ENCODE results near the gene RALGAPA2.

The RALGAPA2 gene

DNA sequence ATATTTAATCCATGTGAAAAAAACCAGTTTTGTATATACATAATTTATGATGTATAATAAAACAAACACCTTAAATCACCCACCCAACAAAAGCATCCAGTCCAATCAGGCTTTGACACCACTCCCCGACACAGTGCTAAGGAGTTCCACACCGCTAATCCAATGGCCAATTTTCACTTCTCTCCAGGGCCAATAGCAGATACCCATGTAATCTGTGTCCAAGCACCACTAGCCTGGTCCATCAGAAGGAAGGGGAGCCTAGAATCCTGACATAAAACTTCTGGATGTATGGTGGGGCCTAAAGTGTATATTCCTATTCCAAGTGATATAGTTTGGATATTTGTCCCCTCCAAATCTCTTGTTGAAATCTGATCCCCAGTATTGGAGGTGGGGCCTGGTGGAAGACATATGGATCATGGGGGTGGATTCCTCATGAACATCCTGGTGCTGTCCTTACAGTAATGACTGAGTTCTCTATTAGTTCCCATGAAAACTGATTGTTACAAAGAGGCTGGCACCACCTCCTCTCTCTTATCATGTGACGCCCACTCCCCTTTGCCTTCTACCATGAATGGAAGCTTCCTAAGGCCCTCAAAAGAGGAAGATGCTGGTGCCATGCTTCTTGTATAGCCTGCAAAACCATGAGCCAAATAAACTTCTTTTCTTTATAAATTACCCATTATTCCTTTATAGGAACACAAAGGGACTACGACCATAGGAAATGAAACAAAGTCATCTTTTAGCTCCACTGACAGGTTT is 20.8 kb downstream of the RALGAPA2 start:
- in situ Hi-C loops (cut with HindIII; ENCODE audit: low pct_ligation_motif_present, low pct_unique_long_range_greater_than_20kb, low sequenced_read_pairs), result no loop called here
- no peak for DNase-seq

DNA sequence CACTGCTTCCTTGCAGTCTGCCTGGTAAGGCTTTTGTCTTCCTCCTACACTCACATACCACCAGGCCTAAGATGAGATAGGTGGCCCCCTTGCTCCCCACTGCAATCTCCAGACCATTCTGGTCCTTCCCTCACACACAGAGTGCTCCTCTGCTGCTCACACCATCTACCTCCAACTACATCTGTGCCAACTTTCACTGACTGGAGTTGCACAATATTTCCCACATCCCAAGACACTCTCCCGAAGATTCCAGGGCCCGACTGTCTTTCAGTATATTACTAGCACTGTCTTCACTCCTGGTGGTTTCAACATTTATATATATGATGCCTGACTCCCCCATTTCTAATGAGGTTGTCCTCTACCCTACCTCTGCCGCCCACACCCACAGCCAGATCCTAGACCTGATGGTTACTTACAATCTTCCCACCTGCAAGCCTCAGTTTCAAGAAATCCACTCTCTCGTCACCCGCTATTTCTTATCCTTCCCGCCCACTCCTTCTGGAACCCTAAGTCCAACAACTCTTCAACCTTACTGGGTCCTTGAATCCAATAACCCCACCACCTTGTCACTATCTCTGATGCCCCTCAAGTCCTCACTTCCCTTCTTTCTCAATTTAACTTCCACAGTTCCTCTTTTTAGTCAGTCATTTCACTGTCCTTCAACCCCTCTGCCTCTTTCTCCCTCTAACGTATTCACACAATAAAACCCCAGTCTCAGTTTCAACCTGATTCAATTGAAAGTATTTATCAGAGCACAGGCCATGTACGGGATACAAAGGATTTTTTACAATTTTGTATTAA is 21.6 kb downstream of the RALGAPA2 start:
- no peak for DNase-seq
- in situ Hi-C loops (cut with HindIII; ENCODE audit: low pct_ligation_motif_present, low pct_unique_long_range_greater_than_20kb, low sequenced_read_pairs), result no loop called here

DNA sequence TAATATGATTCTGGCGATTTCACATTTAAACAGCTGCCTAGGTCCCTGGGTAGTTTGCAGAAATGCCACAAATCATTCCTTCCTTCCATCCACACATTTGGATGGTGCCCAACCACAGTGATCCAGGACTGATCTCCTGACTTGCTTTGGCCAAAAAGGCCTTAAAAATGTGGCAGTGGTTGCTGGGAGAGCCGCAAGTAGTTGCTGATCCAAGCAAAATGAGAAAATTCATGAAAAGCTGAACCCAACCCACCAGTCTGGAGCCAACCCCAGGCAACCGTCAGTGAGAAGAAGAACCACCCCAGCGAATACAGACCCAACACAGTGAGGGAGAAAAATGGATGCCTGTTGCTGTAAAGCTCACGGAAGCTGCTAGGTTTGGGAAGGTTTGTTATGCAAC is 25.1 kb downstream of the RALGAPA2 start:
- in situ Hi-C loops (cut with HindIII; ENCODE audit: low pct_ligation_motif_present, low pct_unique_long_range_greater_than_20kb, low sequenced_read_pairs), result no loop called here
- no peak for DNase-seq

DNA sequence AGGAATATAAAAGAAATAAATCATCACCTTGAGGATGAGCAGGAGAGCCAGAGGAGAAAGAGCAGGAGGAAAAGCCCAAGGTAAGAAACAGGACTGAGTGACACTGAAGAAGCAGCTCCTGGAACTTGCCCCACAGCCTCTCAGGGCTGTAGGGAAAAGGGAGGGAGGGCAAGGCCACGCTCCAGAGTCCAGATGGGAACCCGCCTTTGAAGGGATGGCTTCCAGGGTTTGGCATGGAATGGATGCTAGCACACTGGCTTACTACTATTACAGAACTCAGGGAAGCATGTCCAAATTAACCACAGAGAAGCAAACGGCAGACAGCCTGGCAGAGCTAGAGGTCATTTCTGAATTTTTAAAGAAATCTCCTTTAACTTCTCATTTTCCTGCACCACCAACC is 26.8 kb downstream of the RALGAPA2 start:
- DNase-seq, result no peak
- in situ Hi-C loops (cut with HindIII; ENCODE audit: low pct_ligation_motif_present, low pct_unique_long_range_greater_than_20kb, low sequenced_read_pairs), result no loop called here

DNA sequence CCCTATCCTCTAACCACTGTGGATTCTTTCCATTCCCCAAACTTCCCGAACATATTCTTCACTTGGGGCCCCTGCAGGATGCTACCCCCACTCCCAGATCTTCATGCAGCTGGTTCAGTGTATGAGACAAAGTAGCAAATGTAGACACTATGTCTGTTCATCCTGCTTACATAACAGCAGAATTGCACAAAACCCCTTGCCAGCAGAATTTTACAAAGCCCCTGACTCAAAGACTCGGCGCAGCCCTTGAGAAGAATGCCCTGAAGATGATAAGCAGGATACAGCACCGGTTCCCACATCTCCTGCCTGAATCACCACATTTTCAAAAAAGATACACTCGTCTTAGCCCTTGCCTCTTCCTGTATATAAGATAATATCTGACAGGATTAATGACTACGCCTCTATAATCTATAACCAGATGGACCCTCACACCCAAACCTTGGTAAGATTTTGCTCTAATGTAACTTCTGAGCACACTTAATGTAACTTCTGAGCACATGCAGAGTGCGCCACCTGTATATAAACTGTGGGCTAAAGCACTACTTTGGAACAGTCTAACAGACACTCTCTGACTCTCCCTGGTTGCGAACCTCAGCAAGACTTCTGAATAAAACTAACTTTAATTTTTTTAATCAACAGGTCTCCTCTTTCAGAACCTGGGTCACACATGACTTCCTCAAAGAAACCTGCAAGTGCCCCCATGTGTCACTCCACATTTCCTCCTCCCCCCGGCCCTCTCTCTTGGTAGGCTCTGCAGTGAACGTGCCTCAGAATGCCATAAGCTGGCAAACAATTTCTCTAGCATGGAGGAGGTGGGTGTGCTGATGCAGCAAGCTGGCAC is 28.7 kb downstream of the RALGAPA2 start:
- DNase-seq, result no peak
- in situ Hi-C loops (cut with HindIII; ENCODE audit: low pct_ligation_motif_present, low pct_unique_long_range_greater_than_20kb, low sequenced_read_pairs), result no loop called here

DNA sequence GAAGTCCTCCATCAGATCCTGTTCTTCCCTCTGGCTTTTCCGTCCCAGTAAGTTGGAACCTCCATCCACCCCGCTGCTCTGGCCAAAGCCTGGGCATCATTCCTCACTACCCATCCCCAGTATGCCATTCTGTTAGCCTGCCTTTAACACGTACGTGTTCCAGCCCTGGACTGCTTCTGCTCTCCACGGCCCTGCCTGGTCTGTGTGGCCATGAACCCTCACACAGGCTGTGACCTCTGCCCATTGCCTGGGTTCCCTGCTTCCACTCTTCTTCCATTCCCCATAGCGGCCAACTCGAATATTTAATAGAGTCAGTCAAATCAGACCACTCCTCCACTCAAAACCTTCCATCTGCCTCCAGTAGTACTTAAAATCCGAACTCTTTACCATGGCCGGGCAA is 29.4 kb downstream of the RALGAPA2 start:
- no peak for DNase-seq
- in situ Hi-C loops (cut with HindIII; ENCODE audit: low pct_ligation_motif_present, low pct_unique_long_range_greater_than_20kb, low sequenced_read_pairs), result no loop called here

DNA sequence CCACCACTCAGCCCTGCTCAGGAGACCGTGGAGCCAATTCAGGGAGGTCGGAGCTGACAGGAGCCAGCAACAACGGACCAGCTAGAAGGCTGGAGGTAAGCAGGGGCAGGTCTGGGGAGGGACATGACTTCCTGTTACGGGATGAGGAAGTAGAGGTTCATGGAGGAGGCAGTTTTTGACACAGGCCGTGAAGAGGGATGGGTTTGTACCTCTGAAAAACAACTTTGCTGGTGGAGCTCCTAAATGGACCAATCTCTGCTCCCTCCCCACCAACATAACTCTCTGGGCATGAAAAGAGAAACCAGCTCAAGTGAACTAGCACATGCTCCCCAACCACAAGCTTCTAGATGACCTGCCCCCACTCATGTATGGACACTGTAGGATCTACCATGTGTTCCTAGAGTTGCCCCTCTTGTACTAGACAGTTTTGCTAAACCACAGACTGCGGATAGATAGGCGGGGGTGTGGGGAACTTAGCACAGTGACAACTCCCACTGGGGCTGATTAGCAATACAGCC is 31.4 kb downstream of the RALGAPA2 start:
- in situ Hi-C loops (cut with HindIII; ENCODE audit: low pct_ligation_motif_present, low pct_unique_long_range_greater_than_20kb, low sequenced_read_pairs), result no loop called here

DNA sequence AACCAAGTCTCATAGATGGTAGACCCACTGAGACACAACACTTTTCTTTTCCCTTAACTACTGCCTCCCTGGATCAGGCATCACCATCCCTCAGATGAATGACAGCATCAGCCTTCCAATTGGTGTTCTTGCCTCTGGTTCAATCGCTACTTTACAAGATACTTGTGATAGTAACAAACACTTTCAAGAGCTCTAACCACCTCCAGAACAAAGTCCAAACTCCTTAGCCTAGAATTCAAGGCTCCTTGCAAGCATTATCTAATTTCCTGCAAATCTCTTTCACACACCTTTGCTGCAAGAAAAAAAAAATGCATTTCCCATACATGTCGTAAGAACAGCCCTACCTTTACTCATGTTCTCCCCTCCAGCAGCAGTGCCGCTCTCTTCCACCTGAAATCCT is 33.1 kb downstream of the RALGAPA2 start:
- no peak for DNase-seq
- in situ Hi-C loops (cut with HindIII; ENCODE audit: low pct_ligation_motif_present, low pct_unique_long_range_greater_than_20kb, low sequenced_read_pairs), result no loop called here

More for the DNA sequence above, 31.4 kb downstream of the RALGAPA2 start:
- DNase-seq, result no peak

DNA sequence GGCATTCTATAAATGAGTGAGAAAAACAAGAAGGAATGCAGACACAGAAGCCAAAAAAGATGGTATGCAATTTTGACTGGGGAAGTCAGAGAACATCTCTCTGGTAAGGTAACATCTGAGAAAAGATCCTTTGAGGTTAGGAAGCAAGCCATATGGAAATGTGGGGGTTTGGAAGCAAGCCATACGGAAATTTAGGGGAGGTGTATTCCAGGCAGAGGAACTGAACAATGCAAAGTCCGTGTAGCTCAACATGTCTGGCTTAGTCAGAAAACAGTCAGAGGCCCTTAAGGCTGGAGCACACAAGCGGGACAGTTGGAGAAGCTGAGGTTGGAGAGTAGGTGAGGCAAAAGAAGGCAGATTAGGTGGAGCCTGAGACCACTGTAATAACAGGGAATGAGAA is 35.3 kb downstream of the RALGAPA2 start:
- in situ Hi-C loops (cut with HindIII; ENCODE audit: low pct_ligation_motif_present, low pct_unique_long_range_greater_than_20kb, low sequenced_read_pairs), result no loop called here
- DNase-seq, result no peak

DNA sequence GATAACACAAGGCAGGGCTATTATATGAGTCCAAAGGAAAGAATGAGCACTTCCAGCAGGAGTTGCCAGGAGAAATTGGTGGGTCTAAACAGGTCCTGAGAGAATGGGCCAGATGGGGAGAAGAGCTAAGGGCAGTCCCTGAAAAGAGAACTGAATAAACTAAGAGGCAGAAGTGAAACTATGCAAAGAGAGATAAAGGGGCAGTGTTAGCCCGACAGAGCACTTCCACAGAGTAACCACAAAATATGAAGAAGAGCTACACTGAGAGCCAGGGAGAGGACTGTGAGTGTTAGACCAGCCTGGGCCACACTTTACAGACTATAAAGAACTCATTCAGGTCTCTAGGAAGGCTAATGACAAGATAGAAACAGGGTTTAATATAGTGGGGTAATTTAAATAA is 43.8 kb downstream of the RALGAPA2 start:
- in situ Hi-C loops (cut with HindIII; ENCODE audit: low pct_ligation_motif_present, low pct_unique_long_range_greater_than_20kb, low sequenced_read_pairs), result no loop called here
- no peak for DNase-seq

DNA sequence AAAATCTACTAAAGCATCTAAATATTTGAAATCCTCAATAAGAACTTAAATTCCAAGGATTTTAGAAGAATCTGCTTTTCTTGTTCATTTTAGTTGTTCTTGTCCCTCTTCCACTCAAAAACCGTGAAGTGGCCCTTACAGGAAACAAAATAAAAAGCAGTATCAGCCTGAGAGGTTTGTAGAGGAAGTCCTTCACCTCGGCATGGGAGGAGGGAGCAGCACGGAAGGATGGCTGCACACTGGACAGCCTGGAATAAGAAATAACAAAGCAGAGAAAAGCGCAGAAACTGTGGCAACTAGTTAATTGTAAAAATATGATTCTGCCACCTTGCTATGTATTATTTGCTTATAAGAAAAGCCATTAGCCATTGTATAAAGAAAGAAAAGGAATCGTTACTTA is 46.1 kb downstream of the RALGAPA2 start:
- DNase-seq, result no peak
- in situ Hi-C loops (cut with HindIII; ENCODE audit: low pct_ligation_motif_present, low pct_unique_long_range_greater_than_20kb, low sequenced_read_pairs), result no loop called here

DNA sequence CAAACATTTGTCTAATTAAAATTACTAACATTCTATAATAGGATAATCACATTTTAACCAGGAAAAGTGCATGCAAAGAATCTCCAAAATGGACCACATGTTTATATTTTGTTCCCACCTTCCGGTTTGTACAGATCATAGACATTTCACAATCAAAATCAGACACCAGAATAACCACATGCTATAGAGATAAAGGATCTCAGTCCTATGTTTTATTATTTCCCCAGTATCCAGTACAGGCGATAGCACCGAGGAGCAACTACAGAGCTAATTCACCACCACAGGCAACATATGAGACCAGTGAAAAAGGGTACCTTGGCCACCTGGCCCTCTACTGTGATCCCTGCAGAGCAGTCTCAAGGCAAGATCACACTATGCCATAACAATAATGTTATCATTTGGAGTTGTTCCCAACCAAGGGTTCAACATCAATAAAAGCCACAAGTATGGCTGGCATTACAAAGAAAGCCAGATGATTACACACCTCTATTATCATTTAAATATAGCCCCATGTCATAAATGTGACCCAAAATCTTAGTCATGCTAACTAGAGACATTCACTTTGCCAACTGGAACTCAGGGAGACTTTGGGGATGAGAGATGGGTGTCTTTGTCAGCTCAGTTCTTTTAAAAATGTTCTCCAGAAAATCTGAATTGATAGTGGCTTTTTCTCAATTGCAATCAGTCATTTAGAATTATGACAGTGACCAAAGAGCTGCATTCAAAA is 46.7 kb downstream of the RALGAPA2 start:
- no peak for DNase-seq
- in situ Hi-C loops (cut with HindIII; ENCODE audit: low pct_ligation_motif_present, low pct_unique_long_range_greater_than_20kb, low sequenced_read_pairs), result no loop called here

DNA sequence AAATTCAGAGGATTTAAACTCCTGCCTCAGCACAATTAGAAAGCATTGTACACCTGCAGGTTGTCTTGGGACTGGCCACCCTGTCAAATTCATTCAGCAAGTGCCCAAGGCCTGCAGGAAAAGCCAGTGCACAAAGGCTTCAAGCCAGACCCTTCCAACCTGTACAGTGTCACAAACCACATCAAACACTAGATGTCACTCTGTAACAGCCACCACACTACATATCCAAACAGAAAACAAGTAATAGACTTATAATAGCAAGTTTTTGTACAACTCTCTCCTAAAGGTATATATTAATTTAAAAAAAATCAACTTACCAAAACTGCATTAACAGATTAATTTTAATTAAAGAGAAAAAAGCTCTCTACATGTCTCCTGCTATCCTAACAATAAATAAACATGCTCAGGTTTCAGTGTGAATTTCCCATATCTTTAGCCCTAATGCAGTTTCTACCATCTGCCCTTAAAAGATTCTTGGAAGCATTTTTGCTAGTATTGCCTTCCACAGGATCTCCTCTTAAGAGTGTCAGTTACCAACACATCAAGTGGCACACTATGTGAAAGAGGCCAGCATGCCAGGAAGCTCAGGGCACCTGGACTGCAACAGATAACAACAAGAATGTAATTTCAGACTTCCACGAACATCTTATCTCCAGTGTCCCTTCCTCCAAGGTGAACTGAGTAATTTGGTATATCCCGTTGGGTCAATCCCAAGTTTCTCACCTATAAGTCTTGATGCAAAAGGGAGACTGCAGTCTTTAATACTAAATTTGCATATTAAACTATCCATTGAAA is 47.5 kb downstream of the RALGAPA2 start:
- in situ Hi-C loops (cut with HindIII; ENCODE audit: low pct_ligation_motif_present, low pct_unique_long_range_greater_than_20kb, low sequenced_read_pairs), result no loop called here
- DNase-seq, result peak; percentile 31

DNA sequence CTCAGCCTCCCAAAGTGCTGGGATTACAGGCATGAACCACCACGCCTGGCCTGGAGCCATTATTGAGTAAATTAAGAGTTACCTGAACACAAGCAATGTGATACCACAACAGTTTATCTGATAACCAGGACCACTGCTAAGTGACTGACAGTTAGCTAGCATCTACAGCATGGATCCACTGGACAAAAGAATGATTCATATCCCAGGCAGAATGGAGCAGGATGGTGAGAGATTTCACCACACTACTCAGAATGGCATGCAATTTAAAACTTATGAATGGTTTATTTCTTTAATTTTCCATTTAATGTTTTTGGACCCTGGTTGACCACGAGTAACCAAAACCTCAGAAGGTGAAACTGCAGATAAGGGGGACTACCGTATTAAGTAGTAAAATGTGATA is 48.6 kb downstream of the RALGAPA2 start:
- in situ Hi-C loops (cut with HindIII; ENCODE audit: low pct_ligation_motif_present, low pct_unique_long_range_greater_than_20kb, low sequenced_read_pairs), result no loop called here
- DNase-seq, result no peak

DNA sequence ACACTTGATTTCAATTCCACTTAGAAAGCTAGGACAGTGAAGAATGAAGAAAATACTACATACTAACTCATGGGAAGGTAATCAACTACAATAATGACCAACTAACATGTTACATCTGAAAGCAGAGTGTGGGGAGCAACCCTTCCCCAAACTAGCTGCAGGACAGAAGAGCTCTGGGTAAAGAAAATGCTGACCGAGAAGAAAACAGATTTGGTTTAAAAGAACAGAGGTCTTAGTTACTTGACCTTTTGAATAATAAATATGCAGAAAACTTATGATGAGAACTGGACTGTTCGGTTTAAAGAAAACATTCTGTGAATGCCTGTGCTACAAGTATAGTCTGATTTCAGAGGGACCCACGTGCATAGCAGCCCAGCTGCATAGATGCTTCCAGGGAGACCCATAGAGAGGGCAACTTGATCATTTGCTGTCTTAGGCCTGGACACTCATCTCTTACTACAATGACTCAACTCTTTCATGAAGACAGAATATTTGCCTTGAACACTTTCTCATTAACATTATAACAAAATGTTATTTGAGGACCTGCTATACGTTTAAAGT is 53.5 kb downstream of the RALGAPA2 start:
- in situ Hi-C loops (cut with HindIII; ENCODE audit: low pct_ligation_motif_present, low pct_unique_long_range_greater_than_20kb, low sequenced_read_pairs), result no loop called here
- no peak for DNase-seq

DNA sequence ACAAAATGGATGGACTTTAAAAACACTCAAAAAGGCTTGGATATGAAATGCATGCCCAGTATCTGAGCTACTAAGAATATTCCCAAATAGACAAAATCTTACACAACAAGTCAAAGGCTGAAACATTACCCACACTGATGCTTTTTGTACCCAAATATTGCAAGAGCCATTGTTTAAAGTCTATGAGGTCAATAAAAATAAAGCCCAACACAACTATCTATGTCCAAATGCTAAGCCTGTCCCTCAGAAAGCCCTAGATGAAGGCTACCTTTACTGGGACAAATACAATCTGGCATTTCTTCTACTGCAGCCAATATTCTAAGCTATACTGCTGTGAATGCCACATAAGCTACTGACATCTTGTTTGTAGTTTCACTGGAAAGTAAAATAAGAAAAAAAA is 54.3 kb downstream of the RALGAPA2 start:
- in situ Hi-C loops (cut with HindIII; ENCODE audit: low pct_ligation_motif_present, low pct_unique_long_range_greater_than_20kb, low sequenced_read_pairs), result no loop called here
- no peak for DNase-seq

DNA sequence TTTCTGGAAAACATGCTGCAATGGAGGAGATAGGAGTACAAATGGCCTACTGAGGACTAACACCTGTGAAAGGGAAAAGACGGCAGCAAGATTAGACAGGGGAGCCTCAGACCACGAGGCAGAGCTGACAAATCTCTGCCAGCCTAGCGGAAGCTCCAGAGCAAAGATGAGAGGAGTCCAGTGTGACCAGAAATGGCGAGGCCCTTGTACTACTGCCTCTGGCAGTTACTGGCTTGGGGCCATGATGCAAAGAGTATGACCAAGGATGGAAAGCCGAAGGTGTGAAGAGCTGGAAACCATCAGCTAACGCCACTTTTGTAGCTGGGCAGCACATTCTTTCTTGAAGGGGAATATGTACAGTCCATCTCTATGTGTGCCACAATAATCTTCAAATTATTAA is 55.4 kb downstream of the RALGAPA2 start:
- in situ Hi-C loops (cut with HindIII; ENCODE audit: low pct_ligation_motif_present, low pct_unique_long_range_greater_than_20kb, low sequenced_read_pairs), result no loop called here
- DNase-seq, result no peak
